Measurements from ENCODE around the gene MAMDC4.

GRCh38 chr9:136829981-136830885, 21.9 kb upstream of the MAMDC4 start:
- TF ChIP-seq CTCF (IDR thresholded peaks at IDR 0.05) (no peak), POLR2A (IDR thresholded peaks at IDR 0.05) (no peak)

Measured in adrenal gland (tissue), 5 donors.